Keratinocyte (primary cell): ENCODE results near the gene PTPRD.

Source experiments
- EZH2 ChIP-seq: IDR thresholded peaks from one replicate; pipeline ENCODE4 v1.6.1; 2012; ENCODE audit warnings: inconsistent platforms, mild to moderate bottlenecking, low read length, moderate library complexity
- TF ChIP-seq, protein P1 (sequence below), 3 experiments: IDR thresholded peaks in 1 of 3; conservative IDR thresholded peaks in 1 of 3; optimal IDR thresholded peaks in 1 of 3; 2 replicates in 2 of 3; 3 replicates in 1 of 3; pipeline versions ENCODE3 to v1.5.1; 2011; ENCODE audit warnings: low read length in 3 of 3, mild to moderate bottlenecking in 3 of 3, moderate library complexity in 2 of 3, control low read depth in 1 of 3, inconsistent platforms in 1 of 3; ENCODE audit not compliant: insufficient read depth in 2 of 3; ENCODE audit errors: extremely low read depth in 1 of 3

DNA sequence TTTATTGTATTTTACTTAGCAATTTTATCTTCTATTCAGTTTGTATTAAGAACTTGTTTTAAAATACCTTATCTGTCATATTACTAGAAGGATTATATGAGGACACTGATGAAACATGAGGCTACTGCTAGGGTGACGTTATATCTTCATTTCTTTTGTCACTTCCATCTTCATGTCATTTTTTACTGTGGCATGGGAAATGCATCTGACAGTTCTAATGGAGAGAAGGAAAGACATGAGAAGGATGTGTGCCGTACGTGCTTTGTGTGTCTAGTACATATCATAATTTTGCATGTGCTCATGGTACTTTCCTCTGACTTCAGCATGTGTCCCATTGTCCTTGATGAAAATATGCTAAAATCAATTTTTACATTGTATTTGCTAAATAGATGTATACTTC, 258.2 kb downstream of the PTPRD start:
- TF ChIP-seq, protein P1, sequence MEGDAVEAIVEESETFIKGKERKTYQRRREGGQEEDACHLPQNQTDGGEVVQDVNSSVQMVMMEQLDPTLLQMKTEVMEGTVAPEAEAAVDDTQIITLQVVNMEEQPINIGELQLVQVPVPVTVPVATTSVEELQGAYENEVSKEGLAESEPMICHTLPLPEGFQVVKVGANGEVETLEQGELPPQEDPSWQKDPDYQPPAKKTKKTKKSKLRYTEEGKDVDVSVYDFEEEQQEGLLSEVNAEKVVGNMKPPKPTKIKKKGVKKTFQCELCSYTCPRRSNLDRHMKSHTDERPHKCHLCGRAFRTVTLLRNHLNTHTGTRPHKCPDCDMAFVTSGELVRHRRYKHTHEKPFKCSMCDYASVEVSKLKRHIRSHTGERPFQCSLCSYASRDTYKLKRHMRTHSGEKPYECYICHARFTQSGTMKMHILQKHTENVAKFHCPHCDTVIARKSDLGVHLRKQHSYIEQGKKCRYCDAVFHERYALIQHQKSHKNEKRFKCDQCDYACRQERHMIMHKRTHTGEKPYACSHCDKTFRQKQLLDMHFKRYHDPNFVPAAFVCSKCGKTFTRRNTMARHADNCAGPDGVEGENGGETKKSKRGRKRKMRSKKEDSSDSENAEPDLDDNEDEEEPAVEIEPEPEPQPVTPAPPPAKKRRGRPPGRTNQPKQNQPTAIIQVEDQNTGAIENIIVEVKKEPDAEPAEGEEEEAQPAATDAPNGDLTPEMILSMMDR (optimal IDR thresholded peaks at IDR 0.05 in 1 of 3, IDR thresholded peaks at IDR 0.05 in 1 of 3, conservative IDR thresholded peaks at IDR 0.05 in 1 of 3; ENCODE audit: extremely low read depth in 1 of 3, insufficient read depth in 2 of 3, low read length in 3 of 3) = no peak
- no peak for TF ChIP-seq EZH2
